ENCODE data around the gene ARID1B.

GRCh38 chr6:157094038-157094437 lies 316.9 kb downstream of the ARID1B start:
- no peak for TF ChIP-seq CTCF (conservative IDR thresholded peaks at IDR 0.05)
- no peak for TF ChIP-seq ZFX (IDR thresholded peaks at IDR 0.05)
